Gastrocnemius medialis (tissue), 4 donors: ENCODE measurements around the gene PIGM. TPM values are rescaled to one million over a fixed set of nuclear protein-coding genes. Genes with fewer than 3 reads are reported as not detected.

Experiments
- ATAC-seq, 2 donors: fragments of 150-250 bp; one replicate each; pipeline ENCODE4 v1.9.1; 2016
- DNase-seq, 2 donors: peaks; one replicate each; pipeline ENCODE4 v3.0.0-alpha.2; 2019
- H3K27ac ChIP-seq, 4 donors: fragments of 200-600 bp; sonication (generic); 1 replicate in 1 of 4; 2 replicates in 3 of 4; pipeline ENCODE4 v1.5.1; 2016 to 2018; ENCODE audit warnings: mild to moderate bottlenecking in 2 of 4, moderate library complexity in 1 of 4
- H3K27me3 ChIP-seq, 3 donors: fragments of 200-600 bp; sonication (generic) in 2 of 3; 1 replicate in 1 of 3; 2 replicates in 2 of 3; pipeline versions ENCODE4 v1.5.1 to v1.6.0; 2016 to 2019; ENCODE audit warnings: mild to moderate bottlenecking in 1 of 3, moderate library complexity in 1 of 3
- H3K36me3 ChIP-seq, 2 donors: fragments of 200-600 bp; sonication (generic) in 1 of 2; one replicate each; pipeline ENCODE4 v1.5.1; 2017 to 2018
- H3K4me1 ChIP-seq, 2 donors: fragments of 200-600 bp; sonication (generic) in 1 of 2; one replicate each; pipeline ENCODE4 v1.5.1; 2016 to 2017; ENCODE audit warnings: mild to moderate bottlenecking in 2 of 2
- H3K4me3 ChIP-seq, 4 donors: fragments of 200-600 bp; sonication (generic) in 3 of 4; 1 replicate in 1 of 4; 2 replicates in 3 of 4; pipeline ENCODE4 v1.5.1; 2016 to 2019; ENCODE audit warnings: mild to moderate bottlenecking in 2 of 4
- H3K9me3 ChIP-seq, 3 donors: fragments of 200-600 bp; sonication (generic) in 2 of 3; 1 replicate in 1 of 3; 2 replicates in 2 of 3; pipeline ENCODE4 v1.5.1; 2016 to 2019
- POLR2A ChIP-seq, 2 donors: fragments of 450-650 bp; IDR thresholded peaks; one replicate each; pipeline ENCODE4 v1.6.1; 2017; ENCODE audit warnings: antibody characterized with exemption in 2 of 2, mild to moderate bottlenecking in 2 of 2, moderate library complexity in 2 of 2
- in situ Hi-C, 4 donors: fragments of 200-750 bp; cut with MboI; loops; one replicate each; pipeline versions ENCODE4 v1.15.0 to v1.8.0; 2017; ENCODE audit warnings: low sequenced_read_pairs in 4 of 4
- intact Hi-C: fragments of 100-400 bp; cut with DNase I; formaldehyde crosslinking; loops from one replicate; pipeline ENCODE4 v1.15.1; 2023; ENCODE audit warnings: low total_unique reads
- total RNA-seq, 4 donors: library from RNA; depleted of rRNA; stranded (reverse); fragments of >200 nt; gene quantifications; one replicate each; pipeline versions ENCODE4 v1.1.0 to v1.2.3, GENCODE V29; 2016
- TF ChIP-seq, protein P1 (sequence below), 5 experiments: fragments of 450-650 bp in 3 of 5; fragments of 200-600 bp in 2 of 5; sonication (generic) in 2 of 5; IDR thresholded peaks in 4 of 5; conservative IDR thresholded peaks in 1 of 5; 1 replicate in 4 of 5; 2 replicates in 1 of 5; pipeline ENCODE4 v1.5.1; 2016 to 2019; ENCODE audit warnings: antibody characterized with exemption in 5 of 5, mild to moderate bottlenecking in 3 of 5, moderate library complexity in 3 of 5

The PIGM gene
- total RNA-seq, 4 donors from 2014 or later: 0.55 to 0.75 (median 0.72) TPM

DNA sequence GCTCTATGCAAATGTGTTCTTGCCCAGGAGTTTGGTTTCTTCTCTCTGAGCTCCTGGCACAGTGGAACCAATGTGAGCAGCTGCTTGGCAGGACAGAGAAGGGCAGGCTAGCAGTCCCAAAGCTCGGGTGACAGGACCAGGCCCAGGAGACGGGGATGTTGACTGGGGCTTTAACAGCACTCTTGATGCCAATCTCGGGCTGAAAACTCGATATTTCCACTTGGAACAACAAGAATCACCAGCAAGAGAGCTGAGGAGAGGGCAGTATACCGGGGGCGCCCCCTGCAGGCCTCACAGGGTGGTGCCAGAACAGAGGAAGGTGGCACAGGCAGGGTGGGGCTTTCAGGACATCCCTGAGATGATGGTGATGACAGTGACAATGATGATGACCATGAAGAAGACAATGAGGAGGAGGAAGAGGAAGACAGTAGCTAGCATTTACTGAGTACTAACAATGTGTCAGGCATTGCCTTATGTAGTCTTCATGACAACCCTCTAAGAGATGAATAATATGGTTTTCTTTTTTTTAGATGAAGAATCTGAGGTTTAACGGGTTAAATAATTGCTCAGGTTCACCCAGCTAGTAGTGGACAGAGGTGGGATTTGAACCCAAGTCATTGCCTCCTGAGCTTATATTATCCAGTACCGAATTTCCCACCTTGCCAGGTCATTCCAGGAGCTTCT is 46.9 kb upstream of the PIGM start:
- peak overlapping the region in 2 of 4 donors; percentile 29 to 62 for H3K27ac ChIP-seq
- peaks cover 0 to 16% (median 3%) of the 10 kb centered on the region in 3 donors for H3K27me3 ChIP-seq
- ATAC-seq (peak; percentile 63 to 92), DNase-seq (peak in 1 of 2 donors; percentile 64)
- intact Hi-C loops: loop anchor here (2.0 kb wide), 1 partner anchor 32 kb away; no protein-coding TSS in a partner anchor
- peaks cover 0 to 13% of the 10 kb centered on the region in 2 donors for H3K4me1 ChIP-seq
- H3K9me3 ChIP-seq: no peaks in the 10 kb centered on the region
- no peaks in the 10 kb centered on the region for H3K36me3 ChIP-seq
- TF ChIP-seq POLR2A (IDR thresholded peaks at IDR 0.05): no peak
- TF ChIP-seq, protein P1, sequence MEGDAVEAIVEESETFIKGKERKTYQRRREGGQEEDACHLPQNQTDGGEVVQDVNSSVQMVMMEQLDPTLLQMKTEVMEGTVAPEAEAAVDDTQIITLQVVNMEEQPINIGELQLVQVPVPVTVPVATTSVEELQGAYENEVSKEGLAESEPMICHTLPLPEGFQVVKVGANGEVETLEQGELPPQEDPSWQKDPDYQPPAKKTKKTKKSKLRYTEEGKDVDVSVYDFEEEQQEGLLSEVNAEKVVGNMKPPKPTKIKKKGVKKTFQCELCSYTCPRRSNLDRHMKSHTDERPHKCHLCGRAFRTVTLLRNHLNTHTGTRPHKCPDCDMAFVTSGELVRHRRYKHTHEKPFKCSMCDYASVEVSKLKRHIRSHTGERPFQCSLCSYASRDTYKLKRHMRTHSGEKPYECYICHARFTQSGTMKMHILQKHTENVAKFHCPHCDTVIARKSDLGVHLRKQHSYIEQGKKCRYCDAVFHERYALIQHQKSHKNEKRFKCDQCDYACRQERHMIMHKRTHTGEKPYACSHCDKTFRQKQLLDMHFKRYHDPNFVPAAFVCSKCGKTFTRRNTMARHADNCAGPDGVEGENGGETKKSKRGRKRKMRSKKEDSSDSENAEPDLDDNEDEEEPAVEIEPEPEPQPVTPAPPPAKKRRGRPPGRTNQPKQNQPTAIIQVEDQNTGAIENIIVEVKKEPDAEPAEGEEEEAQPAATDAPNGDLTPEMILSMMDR (IDR thresholded peaks at IDR 0.05 in 4 of 5, conservative IDR thresholded peaks at IDR 0.05 in 1 of 5): peak; percentile 41 to 71 (median 54)
- no peak overlapping the region for H3K4me3 ChIP-seq
- in situ Hi-C loops: loop anchor here in 2 of 4 donors (25.0 kb wide), 2 partner anchors 209 to 284 kb away; partner anchors contain the start of genes NHLH1 (in 2 of the 2) and PEX19 (in 1 of the 2)

DNA sequence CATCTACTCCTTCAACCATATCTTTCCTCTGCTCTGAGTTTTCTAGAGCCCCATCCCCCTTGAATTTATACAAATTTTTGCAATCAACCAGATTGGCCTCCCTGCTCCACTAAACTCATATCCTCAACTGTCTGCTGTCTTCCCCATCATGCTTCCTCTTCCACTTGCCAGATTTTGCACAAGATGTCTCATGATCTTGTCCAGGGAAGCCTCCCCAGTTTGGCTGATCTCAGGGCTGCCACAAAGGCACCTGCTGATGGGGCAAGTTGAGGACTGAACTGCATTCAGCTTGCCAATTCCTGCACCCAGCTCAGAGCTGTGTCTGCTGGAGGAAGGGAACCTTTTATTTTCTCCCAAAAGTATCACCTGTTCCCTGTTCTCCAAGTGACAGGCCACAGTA is 45.7 kb upstream of the PIGM start:
- H3K27ac ChIP-seq: no peak overlapping the region
- no peaks in the 10 kb centered on the region for H3K9me3 ChIP-seq
- no peak overlapping the region for H3K4me3 ChIP-seq
- ATAC-seq (no peak), DNase-seq (no peak)
- peaks cover 0 to 13% of the 10 kb centered on the region in 2 donors for H3K4me1 ChIP-seq
- H3K36me3 ChIP-seq: no peaks in the 10 kb centered on the region
- TF ChIP-seq, protein P1 (IDR thresholded peaks at IDR 0.05 in 4 of 5, conservative IDR thresholded peaks at IDR 0.05 in 1 of 5): no peak
- TF ChIP-seq POLR2A (IDR thresholded peaks at IDR 0.05): no peak
- peaks cover 0 to 12% (median 3%) of the 10 kb centered on the region in 3 donors for H3K27me3 ChIP-seq
- intact Hi-C loops (no loop called here), in situ Hi-C loops (loop anchor here in 2 of 4 donors (25.0 kb wide), 2 partner anchors 210 to 285 kb away; partner anchors contain the start of genes NHLH1 (in 2 of the 2) and PEX19 (in 1 of the 2))

DNA sequence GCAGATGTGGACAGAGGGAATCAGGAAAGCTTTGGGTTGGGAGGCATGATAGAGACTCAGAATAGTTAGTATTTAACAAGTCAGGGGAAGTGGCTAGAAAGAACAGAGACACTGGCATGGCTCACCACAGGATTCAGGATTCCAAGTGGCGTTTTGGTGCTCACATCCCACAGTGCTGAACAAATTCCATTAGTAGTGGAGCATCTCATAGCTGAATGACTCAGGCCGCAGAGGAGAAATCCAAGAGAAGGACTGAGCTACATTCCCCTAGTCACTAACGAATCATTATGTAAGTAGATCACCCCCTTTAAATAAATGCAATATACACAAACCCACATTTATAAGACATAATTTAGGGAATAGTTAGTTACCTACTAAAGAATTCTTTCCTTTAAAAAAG is 44.5 kb upstream of the PIGM start:
- ATAC-seq (no peak), DNase-seq (no peak)
- Histone ChIP-seq H3K27me3 (peaks cover 0 to 7% (median 0%) of the 10 kb centered on the region in 3 donors), H3K4me3 (no peak overlapping the region), H3K36me3 (no peaks in the 10 kb centered on the region), H3K9me3 (no peaks in the 10 kb centered on the region), H3K4me1 (peaks cover 0 to 13% of the 10 kb centered on the region in 2 donors), H3K27ac (no peak overlapping the region)
- TF ChIP-seq POLR2A (IDR thresholded peaks at IDR 0.05): no peak
- TF ChIP-seq, protein P1 (IDR thresholded peaks at IDR 0.05 in 4 of 5, conservative IDR thresholded peaks at IDR 0.05 in 1 of 5): no peak
- intact Hi-C loops (no loop called here), in situ Hi-C loops (loop anchor here in 2 of 4 donors (25.0 kb wide), 2 partner anchors 211 to 286 kb away; partner anchors contain the start of genes NHLH1 (in 2 of the 2) and PEX19 (in 1 of the 2))

DNA sequence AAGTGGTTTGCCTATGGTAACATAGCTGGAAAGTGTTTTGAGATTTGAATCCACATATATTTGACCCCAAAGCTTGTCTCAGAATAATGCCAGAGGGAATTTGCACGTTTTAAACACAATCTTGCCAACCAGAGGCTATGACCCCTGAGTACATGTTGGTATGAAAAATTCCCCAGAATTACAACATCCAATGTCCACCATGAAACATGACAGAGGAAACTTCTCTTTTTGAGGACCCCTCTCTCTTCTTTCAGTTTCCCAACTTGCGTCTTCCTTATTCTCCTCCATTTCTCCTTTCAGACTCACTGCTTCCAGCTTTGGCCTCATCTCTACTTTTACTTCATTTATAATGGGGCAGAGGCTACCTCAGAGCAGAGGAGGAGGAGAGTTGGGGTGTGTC is 44.0 kb upstream of the PIGM start:
- ATAC-seq (no peak), DNase-seq (no peak)
- no peak for TF ChIP-seq POLR2A (IDR thresholded peaks at IDR 0.05)
- TF ChIP-seq, protein P1 (IDR thresholded peaks at IDR 0.05 in 4 of 5, conservative IDR thresholded peaks at IDR 0.05 in 1 of 5): no peak

More for the DNA sequence above, 44.0 kb upstream of the PIGM start:
- peaks cover 0 to 3% (median 0%) of the 10 kb centered on the region in 3 donors for H3K27me3 ChIP-seq
- intact Hi-C loops: no loop called here
- in situ Hi-C loops: loop anchor here in 2 of 4 donors (25.0 kb wide), 2 partner anchors 211 to 286 kb away; partner anchors contain the start of genes NHLH1 (in 2 of the 2) and PEX19 (in 1 of the 2)
- H3K4me1 ChIP-seq: peaks cover 2 to 14% of the 10 kb centered on the region in 2 donors
- no peak overlapping the region for H3K4me3 ChIP-seq
- H3K9me3 ChIP-seq: no peaks in the 10 kb centered on the region
- H3K27ac ChIP-seq: no peak overlapping the region
- H3K36me3 ChIP-seq: no peaks in the 10 kb centered on the region
